Loucy (cell line): ENCODE results near the gene TRIM39.

Experiments used
- CTCF ChIP-seq: fragments of 200-600 bp; sonication (generic); conservative IDR thresholded peaks from 2 replicates; pipeline ENCODE4 v1.5.1; 2014; ENCODE audit warnings: mild to moderate bottlenecking, antibody characterized with exemption, low read length
- EZH2phosphoT487 ChIP-seq: fragments of 200-600 bp; IDR thresholded peaks from 2 replicates; pipeline ENCODE4 v1.6.1; 2018; ENCODE audit warnings: antibody characterized with exemption, mild to moderate bottlenecking, moderate library complexity, borderline replicate concordance

GRCh38 chr6:30386166-30386565, 59.4 kb downstream of the TRIM39 start:
- TF ChIP-seq CTCF (no peak), EZH2phosphoT487 (no peak)
